HG02571 (cell line): Measurements from ENCODE around the gene EIF2B5.
A peak's percentile ranks its signal among the peaks of the same experiment; 100 is the strongest.
"Not testable (repeated sequence)": the region's sequence is repeated elsewhere in the genome, so short reads cannot be mapped to it uniquely, and the experiment has no call there.

Source experiments
- ATAC-seq: cut with Tn5 transposase; IDR thresholded peaks from one replicate; pipeline ENCODE4 v1.9.1; 2021; ENCODE audit warnings: mild to moderate bottlenecking, moderate library complexity; ENCODE audit not compliant: unreplicated experiment

Gene EIF2B5

DNA sequence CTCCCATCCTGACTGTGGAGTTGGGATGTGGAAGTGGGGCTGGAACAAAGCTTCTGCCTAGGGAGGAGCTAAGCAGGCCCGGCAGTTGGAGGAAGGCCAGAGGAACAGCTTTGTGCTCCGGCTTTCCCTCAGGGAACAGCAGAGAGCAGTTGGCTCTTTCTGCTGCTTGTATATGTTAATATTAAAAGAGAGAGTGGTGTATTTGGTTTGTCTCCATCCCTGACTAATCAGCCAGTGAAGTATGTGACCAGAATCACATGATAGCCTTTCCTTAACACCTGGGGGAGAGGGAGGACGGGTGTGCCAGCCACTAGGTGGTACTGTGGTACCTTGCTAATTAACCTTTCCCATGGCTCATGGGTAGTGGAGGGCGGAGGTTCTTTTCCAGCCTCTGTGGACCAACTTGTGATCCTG, 10.0 kb downstream of the EIF2B5 start:
- ATAC-seq = no peak

DNA sequence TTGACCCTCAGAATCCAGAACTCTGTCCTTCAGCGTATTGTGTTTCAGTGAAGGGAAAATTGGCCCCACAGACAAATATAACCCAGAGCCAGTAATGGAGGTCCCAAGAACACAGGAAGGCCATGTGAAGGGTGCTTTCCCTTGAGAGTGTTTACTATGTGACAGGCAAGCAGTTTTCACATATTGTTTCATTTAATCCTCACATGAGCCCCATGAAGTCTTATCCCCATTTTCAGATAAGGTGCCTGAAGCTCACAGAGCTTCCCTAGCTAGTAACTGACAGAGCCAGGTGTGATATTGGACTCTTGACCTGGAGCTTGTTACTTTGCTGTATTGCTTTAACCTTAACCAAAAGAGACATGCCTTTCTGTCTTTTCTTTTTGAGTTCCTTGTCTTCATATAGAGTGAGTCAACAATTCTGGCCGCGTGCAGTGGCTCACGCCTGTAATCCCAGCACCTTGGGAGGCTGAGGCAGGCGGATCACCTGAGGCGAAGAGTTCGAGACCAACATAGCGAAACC, 10.7 kb downstream of the EIF2B5 start:
- no peak for ATAC-seq

DNA sequence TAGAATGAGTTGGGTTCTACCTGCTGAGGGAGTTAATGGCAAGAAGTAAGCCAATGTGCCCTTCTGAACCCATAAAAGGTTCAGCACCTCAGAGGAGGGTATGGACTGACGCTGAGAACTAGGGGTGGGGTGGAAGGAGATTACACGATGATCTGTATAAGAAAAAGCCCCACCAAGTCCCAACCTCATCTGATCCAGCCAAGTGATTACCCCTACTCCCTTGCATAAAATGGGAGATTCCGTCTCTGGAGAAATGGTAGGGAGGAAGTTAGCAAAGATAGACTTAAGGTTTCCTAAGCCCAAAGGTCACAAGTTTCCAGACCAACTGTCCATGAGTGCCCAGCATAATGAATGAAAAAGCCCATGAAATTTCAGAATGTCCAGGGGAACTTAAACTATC, 12.9 kb downstream of the EIF2B5 start:
- ATAC-seq = no peak

DNA sequence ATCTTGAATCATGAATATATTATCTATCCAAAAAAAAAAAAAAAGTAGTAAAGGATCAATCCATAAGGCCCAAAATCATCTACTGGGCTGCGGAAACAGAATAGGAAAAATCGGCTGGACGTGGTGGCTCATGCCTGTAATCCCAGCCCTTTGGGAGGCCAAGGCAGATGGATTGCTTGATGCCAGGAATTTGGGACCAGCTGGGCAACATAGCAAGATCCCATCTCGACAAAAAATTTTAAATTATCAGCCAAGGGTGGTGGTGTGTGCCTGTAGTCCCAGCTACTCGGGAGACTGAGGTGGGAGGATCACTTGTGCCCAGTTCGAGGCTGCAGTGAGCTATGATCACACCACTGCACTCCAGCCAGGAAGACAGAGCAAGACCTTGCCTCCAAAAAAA, 14.0 kb downstream of the EIF2B5 start:
- ATAC-seq = no peak

DNA sequence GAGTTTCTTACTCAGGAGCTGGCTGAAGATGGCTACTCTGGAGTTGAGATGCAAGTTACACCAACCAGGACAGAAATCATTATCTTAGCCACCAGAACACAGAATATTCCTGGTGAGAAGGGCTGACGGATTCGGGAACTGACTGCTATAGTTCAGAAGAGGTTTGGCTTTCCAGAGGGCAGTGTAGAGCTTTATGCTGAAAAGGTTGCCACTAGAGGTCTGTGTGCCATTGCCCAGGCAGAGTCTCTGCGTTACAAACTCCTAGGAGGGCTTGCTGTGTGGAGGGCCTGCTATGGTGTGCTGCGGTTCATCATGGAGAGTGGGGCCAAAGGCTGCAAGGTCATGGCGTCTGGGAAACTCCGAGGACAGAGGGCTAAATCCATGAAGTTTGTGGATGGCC, 14.6 kb downstream of the EIF2B5 start:
- not testable (repeated sequence) for ATAC-seq

DNA sequence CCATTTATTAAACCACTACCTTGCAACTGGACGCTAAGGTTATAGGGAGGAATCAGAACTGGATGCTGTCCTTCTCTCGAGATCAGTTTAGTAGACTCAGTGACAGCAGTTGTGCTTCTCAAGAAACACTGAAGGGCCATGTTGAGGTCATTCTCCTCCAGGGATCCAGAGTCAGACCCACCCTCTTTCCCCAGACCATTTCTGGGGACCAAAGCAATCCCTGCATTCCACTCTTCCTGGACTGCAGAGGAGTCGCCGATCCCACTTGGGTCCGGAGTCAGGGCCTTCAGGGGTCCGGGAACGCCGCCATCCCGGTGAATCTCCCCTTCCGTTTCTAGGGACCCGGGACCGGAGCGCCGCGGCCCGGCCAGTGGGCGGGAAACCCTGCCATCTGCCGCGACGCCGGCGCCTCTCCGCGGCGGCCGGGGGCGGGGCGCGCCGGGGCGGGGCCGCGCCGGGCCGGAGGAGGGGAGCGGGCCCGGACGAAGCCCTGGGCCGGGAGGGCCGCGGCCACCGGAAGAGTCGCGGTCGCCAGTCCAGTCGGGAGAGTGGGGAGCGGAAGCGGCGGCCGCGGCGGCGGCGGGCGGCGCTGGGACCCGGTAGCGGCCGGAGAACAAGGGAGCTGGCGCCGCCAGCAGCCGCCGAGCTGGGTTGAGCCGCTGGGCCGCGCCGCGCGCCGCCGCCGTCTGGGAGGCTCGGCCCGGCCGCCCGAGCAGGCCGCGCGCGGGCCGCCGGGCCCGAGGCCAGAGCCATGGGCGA, 19.9 kb downstream of the EIF2B5 start, which contains the start of gene DVL3:
DVL3 (plus strand) TSS at position 493 of the 759 bp plus-strand sequence; CDS start at position 752, 259 bp downstream.
- peak; percentile 78 for ATAC-seq

DNA sequence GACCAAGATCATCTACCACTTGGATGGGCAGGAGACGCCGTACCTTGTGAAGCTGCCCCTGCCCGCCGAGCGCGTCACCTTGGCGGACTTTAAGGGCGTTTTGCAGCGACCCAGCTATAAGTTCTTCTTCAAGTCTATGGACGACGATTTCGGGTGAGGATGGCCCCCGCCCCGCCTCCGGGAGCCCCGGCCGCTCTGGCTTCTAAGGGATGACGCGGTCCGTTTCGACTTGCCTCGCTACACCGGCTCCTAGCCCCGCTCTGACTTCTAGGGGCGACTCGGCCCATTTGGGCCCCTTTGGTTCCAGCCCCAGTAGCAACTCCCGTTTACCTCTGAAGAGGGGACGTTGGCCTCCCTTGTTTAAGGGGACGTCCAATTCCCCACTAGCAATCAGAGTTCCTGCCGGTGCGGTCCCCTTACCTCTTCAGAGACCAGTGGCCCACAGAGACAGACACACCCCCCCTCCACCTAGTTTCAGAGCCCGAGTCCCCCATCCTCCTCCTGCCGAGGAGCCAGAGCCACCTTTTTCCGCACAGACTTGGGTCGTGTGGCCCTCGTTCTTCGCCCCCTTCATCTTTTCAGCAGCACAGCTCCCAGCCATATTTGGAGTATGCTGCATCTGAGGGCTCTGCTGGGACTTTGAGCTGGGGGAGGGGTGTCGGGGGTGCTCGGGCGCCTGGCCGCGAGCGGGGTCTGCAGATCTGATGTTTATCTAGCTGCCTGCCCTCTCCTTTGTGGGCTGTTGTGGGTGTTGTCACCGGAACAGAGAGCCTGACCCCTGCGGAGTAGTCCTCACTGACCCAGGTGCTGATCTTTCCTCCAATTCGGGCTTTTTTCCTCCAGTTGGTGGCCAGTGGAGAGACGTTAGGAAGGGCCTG, 20.7 kb downstream of the EIF2B5 start:
- peak; percentile 27 for ATAC-seq

DNA sequence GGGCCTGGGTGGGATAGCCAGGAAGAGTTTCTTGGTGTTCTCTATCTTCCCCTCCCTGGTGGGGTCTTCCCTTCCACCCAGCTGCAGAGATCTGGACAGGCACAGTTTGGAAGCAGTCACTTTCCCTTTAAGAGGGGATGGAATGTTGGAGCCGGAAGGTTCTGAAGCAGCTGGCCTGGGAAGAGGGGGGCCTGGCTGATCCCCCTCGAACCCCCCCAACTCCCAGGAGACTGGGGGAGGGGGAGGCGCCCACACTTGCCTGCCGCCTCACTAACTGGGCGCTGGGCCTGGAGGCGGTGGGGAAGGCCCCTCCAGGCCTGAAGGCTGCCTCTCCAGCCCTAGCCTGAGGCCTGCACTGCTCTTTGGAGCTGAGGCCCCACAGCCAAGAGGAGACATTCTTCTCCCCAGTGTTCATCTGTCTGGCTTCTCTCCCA, 21.4 kb downstream of the EIF2B5 start:
- ATAC-seq = no peak

DNA sequence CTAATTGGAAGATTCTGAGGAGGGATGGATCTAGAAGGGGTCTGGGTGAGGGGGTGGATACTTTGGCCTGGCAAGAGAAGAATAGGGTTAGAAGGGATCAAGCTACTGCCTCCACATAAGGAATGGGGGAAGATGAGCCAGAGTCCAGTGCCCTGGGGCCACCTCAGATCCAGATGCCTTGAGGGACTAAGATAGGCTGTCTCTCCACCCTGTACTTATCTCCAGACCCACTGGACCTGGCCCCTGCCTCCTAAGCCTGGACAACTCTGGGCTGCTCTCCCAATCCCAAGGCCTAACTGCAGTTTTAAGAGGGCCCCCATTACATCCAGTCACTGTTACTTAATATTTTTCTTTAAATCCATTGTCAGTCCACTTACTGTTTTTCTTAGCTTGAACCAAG, 22.0 kb downstream of the EIF2B5 start:
- ATAC-seq = no peak

DNA sequence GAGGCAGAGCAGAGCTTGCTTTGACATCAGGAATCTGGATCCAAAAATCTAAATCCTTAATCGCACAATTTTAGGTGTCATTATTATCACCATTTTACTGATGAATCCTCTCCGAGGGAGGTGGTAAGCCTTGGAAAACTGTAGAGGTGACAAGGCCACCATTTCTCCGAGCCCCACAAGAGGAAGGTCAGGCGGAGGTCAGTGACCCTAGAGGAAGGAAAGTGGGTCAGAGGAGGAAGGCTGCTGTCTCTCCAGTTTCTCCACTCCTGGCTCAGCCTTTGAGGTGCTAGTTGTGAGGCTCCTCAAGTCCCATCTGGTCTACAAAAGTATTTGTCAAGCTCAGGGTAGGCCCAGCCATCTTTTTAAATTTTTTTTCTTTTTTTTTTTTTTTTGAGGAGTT, 23.2 kb downstream of the EIF2B5 start:
- no peak for ATAC-seq

DNA sequence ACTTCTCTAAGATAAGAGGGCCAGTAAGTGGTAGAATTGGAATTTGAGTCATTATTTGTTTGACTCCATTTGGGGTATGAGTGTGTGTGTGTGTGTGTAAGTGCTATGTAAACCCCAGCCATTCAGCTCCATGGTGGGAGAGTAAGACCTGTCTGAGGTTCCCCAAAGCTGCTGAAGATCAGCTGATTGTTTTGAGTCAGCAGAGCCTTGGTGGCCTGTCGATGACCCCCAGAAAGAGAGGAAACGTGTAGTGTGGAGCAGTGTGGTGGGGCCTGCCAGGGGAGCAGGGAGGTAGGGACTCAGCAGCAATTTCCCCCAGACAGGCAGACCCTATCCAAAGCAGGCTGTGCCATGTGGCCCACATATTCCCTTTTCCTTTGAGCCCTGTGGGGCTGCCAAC, 25.3 kb downstream of the EIF2B5 start:
- no peak for ATAC-seq

DNA sequence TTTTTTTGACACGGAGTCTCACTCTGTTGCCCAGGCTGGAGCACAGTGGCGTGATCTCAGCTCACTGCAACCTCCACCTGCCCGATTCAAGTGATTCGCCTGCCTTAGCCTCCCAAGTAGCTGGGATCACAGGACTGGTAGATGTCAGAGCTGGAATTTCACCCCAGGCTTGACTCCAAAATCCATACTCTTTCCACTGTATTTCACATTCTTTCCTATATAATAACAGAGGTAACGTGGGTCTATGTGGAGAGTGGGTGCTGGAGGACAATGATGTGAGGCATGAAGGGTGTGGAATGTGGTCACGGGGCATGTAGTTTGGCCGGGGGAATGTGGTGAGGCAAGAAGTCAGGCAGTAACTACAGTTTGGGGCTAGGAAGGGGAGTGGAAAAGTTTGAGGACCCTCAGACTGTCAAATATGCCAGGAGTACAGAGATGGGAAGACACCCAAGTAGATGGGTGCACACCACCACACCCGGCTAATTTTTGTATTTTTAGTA, 27.5 kb downstream of the EIF2B5 start:
- not testable (repeated sequence) for ATAC-seq

DNA sequence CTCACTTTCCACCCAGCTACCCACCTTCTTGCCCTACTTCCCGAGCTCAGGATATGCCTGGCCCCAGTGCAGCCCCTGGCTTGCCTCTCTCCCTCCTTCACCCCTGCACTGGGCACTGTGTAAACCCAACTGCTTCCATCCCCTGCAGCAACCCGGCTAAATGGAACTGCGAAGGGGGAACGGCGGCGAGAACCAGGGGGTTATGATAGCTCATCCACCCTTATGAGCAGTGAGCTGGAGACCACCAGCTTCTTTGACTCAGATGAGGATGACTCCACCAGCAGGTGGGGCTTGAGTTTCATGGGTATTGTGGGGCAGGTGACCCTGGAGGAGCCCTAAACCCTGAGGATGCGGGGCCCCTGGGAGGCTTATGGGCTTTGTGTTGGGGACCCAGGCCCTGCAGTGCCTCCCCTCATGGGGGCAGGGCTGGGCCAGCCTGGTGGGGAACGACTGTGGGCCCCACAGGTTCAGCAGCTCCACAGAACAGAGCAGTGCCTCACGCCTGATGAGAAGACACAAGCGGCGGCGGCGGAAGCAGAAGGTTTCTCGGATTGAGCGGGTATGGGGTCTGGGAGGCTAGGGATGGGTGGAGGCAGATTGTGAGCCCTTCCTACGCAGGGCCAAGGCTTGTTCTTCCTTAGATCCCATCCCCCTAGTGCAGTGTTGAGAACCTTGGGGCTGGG, 29.6 kb downstream of the EIF2B5 start:
- no peak for ATAC-seq

DNA sequence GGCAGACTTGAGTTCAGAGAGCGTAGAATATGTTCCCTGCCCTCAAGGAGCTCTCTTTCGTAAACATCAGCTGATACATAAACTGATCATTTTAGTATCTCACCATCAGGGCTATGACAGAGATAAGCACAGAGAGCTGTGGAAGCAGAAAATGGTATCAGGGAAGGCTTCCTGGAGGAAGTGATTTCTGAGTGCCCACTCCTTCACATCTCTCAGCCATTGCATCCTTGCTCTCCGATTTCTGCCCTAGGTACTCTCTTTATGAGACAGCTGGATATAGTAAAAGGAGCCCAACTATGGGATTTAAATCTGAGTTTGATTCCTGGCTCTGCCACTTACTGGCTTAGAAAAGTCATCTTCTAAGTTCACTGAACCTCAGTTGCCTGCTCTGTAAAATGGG, 30.4 kb downstream of the EIF2B5 start:
- no peak for ATAC-seq

DNA sequence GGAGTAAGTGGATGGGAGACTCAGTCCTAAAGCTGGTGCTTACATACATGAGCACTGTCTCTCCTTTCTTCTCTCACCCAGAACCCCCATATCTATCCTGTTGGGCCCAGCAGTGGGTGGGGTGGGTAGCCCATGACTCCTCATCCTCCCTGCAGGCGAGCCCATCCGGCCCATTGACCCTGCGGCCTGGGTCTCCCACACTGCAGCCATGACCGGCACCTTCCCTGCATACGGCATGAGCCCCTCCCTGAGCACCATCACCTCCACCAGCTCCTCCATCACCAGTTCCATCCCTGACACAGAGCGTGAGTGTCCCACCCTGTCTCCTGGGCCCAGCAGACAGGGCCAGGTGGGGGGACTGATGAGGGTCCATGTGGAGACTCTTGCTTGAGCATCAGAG, 31.5 kb downstream of the EIF2B5 start:
- no peak for ATAC-seq

DNA sequence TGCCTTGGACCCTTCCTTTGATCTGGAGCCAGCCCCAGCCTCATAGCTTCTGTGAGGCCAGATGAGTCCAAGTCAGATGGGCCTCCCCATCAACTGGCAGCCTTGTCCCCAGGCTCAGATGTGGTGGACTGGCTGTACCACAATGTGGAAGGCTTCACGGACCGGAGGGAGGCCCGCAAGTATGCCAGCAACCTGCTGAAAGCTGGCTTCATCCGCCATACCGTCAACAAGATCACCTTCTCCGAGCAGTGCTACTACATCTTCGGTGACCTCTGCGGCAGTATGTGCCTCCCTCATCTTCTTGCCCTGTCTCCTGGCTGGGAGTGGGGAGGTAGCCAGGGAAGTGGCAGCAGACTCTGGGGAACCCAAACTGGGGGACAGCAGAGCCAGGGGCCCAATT, 32.6 kb downstream of the EIF2B5 start:
- no peak for ATAC-seq

DNA sequence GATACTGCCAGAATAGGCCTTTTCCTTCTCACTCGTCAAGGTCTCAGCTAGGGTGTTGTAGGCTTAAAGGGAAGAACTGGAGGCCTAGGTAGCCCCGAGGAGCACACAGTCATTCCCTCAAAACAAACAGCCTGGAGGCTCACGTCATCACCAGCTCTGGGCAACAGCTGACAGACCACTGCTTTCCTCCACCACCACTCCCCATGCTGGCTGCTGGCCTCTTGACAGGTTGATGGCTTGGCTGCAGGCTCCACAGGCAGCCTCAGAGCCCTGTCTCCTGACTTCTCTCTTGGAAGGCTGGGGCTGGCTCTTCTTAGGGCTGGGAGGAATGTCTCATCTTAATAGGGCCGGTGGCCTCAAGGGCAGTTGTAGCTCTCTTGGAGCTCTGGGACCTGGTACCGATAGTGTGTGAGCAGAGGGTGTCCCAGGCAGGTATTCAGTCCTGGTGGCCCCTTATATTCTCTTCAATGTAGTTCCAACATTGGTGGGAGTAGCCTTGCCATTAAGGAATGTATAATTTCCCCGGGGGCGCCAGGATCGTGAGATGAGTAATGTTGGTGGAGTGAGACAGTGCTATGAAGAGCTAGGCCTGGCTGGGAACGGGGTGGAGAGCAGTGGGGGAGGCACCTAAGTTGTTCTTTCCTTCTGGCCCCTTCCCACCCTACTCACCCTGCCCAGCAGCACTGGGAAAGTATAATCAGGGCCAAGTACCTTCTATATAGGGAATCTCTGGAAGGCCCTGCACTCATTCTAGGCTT, 33.4 kb downstream of the EIF2B5 start:
- no peak for ATAC-seq

DNA sequence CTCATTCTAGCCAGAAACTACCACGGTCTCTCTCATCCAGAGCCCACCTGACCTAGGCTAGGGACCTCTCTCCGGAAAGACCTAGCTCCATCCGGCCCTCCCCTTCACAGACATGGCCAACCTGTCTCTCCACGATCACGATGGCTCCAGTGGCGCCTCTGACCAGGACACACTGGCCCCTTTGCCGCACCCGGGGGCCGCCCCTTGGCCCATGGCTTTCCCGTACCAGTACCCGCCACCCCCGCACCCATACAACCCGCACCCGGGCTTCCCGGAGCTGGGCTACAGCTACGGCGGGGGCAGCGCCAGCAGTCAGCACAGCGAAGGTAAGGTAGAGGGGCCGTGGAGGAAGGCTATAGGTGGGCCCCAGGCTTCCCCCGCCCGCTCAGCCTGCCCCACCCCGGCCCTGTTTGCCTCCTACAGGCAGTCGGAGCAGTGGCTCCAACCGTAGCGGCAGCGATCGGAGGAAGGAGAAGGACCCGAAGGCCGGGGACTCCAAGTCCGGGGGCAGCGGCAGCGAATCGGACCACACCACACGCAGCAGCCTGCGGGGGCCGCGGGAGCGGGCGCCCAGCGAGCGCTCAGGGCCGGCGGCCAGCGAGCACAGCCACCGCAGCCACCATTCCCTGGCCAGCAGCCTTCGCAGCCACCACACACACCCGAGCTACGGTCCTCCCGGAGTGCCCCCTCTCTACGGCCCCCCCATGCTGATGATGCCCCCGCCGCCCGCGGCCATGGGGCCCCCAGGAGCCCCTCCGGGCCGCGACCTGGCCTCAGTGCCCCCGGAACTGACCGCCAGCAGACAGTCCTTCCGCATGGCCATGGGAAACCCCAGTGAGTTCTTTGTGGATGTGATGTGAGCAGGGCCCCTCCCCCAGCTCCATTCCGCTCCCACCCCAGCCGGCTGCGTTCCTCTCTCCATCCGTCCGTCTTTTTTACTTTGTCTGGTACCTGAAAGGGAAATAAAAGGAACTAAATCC, 35.0 kb downstream of the EIF2B5 start:
- no peak for ATAC-seq

DNA sequence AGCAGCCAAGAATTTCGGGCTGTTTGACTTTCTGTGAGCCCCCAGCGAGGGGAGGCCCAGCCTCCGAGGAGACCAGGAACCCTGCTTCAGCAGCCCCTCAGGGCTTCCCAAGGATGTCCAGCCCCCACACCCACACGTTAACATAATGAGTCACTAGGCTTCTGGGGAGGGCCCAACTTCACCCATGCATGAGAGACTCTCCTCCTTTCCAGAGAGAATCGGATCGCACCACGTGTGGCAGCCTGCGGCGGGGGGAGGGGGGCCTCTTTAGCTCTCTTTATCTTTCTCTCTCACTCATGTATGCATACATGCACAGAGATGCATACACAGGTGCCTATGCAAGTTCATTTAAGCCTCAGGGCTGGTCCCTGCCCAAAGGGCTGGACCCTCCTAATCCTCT, 36.4 kb downstream of the EIF2B5 start:
- ATAC-seq = no peak
